IMR-90 (cell line): ENCODE data around the gene TCTA. TPM values are rescaled to one million over a fixed set of nuclear protein-coding genes. Genes with fewer than 3 reads are reported as not detected.
A peak's percentile ranks its signal among the peaks of the same experiment; 100 is the strongest.

Source experiments
- ATAC-seq: fragments of 200-7000 bp; cut with Tn5 transposase; 2 replicates; pipeline ENCODE4 v1.9.1; 2020; ENCODE audit warnings: low read depth, mild to moderate bottlenecking, moderate library complexity
- BruUV-seq: library from RNA; stranded (reverse); fragments of 400-500 nt; replicated peaks from 2 replicates; lab custom pipeline; 2021; lab: Mats Ljungman, UMichigan
- CTCF ChIA-PET: fragments of 300-600 bp; formaldehyde crosslinking; extraction: SDS; loops from one replicate; lab custom pipeline; 2021; ENCODE audit warnings: antibody characterized with exemption; lab: Yijun Ruan, JAX
- POLR2A ChIA-PET: fragments of 300-600 bp; sonication (Branson Sonifier 250); formaldehyde crosslinking; loops from one replicate; lab custom pipeline; 2022; ENCODE audit warnings: antibody characterized with exemption; ENCODE audit not compliant: unreplicated experiment; lab: Charles Lee
- DNase-seq: peaks from one replicate; pipeline ENCODE4 v3.0.0; 2013
- H2AFZ ChIP-seq: replicated peaks from 2 replicates; pipeline ENCODE3; 2013; ENCODE audit warnings: low read length, mild to moderate bottlenecking; ENCODE audit not compliant: poor library complexity
- H2AK5ac ChIP-seq: 2 replicates; pipeline ENCODE4 v1.6.1; 2013; ENCODE audit warnings: low read depth, low read length, inconsistent platforms
- H2AK9ac ChIP-seq: replicated peaks from 2 replicates; pipeline ENCODE3; 2013; ENCODE audit warnings: mild to moderate bottlenecking, low read depth, low read length, moderate library complexity; ENCODE audit not compliant: poor library complexity
- H2BK120ac ChIP-seq: 2 replicates; pipeline ENCODE4 v1.6.1; 2013; ENCODE audit warnings: low read depth, low read length, inconsistent platforms
- H2BK15ac ChIP-seq: 3 replicates; pipeline ENCODE4 v1.6.1; 2013; ENCODE audit warnings: low read depth, low read length, inconsistent platforms
- H2BK20ac ChIP-seq: 2 replicates; pipeline ENCODE4 v1.6.1; 2013; ENCODE audit warnings: low read depth, mild to moderate bottlenecking, inconsistent platforms, low read length, moderate library complexity
- H2BK5ac ChIP-seq: 2 replicates; pipeline ENCODE4 v1.6.1; 2013; ENCODE audit warnings: mild to moderate bottlenecking, low read depth, low read length, inconsistent platforms; ENCODE audit not compliant: poor library complexity, severe bottlenecking
- H3K14ac ChIP-seq: replicated peaks from 2 replicates; pipeline ENCODE4 v1.6.1; 2013; ENCODE audit warnings: low read depth, low read length, inconsistent platforms
- H3K18ac ChIP-seq: 2 replicates; pipeline ENCODE4 v1.6.1; 2013; ENCODE audit warnings: low read depth, low read length, control low read depth
- H3K23ac ChIP-seq: 2 replicates; pipeline ENCODE4 v1.6.1; 2013; ENCODE audit warnings: low read depth, low read length, inconsistent platforms
- H3K27ac ChIP-seq: 2 replicates; pipeline ENCODE4 v1.5.1; 2013; ENCODE audit warnings: mild to moderate bottlenecking, control low read depth, low read length; ENCODE audit not compliant: insufficient read depth
- H3K27me3 ChIP-seq: 2 replicates; pipeline ENCODE4 v1.6.1; 2013; ENCODE audit warnings: low read length; ENCODE audit not compliant: control insufficient read depth, insufficient read depth
- H3K36me3 ChIP-seq: 2 replicates; pipeline ENCODE4 v1.6.1; 2013; ENCODE audit warnings: low read length, mixed read lengths; ENCODE audit not compliant: control insufficient read depth, insufficient read depth
- H3K4ac ChIP-seq: 2 replicates; pipeline ENCODE4 v1.6.1; 2013; ENCODE audit warnings: low read depth, low read length, inconsistent platforms
- H3K4me1 ChIP-seq: 2 replicates; pipeline ENCODE4 v1.6.1; 2013; ENCODE audit warnings: low read length, mixed read lengths; ENCODE audit not compliant: control insufficient read depth, insufficient read depth
- H3K4me2 ChIP-seq: 2 replicates; pipeline ENCODE4 v1.6.1; 2013; ENCODE audit warnings: low read depth, mild to moderate bottlenecking, control low read depth, low read length, moderate library complexity
- H3K4me3 ChIP-seq: 2 replicates; pipeline ENCODE4 v1.5.1; 2013; ENCODE audit warnings: low read depth, mild to moderate bottlenecking, control low read depth, low read length, moderate library complexity; ENCODE audit not compliant: insufficient read depth
- H3K56ac ChIP-seq: 2 replicates; pipeline ENCODE4 v1.6.1; 2013; ENCODE audit warnings: low read length, inconsistent platforms; ENCODE audit not compliant: insufficient read depth; ENCODE audit errors: extremely low read depth
- H3K79me1 ChIP-seq, 2 experiments: 2 replicates each; pipeline ENCODE4 v1.6.1; 2013; ENCODE audit warnings: low read length in 2 of 2, inconsistent platforms in 1 of 2, low read depth in 1 of 2
- H3K9ac ChIP-seq: 2 replicates; pipeline ENCODE4 v1.6.1; 2013; ENCODE audit warnings: low read depth, low read length, control low read depth
- H3K9me1 ChIP-seq: 2 replicates; pipeline ENCODE4 v1.6.1; 2013; ENCODE audit warnings: low read length, inconsistent platforms; ENCODE audit not compliant: insufficient read depth
- H3K9me3 ChIP-seq: 2 replicates; pipeline ENCODE4 v1.6.1; 2013; ENCODE audit warnings: low read length; ENCODE audit not compliant: control insufficient read depth, insufficient read depth
- H4K20me1 ChIP-seq: 2 replicates; pipeline ENCODE4 v1.6.1; 2013; ENCODE audit warnings: low read length, inconsistent platforms; ENCODE audit not compliant: insufficient read depth
- H4K5ac ChIP-seq: 2 replicates; pipeline ENCODE4 v1.6.1; 2013; ENCODE audit warnings: mild to moderate bottlenecking, low read depth, low read length, control low read depth
- H4K8ac ChIP-seq, 2 experiments: 2 replicates each; pipeline ENCODE4 v1.6.1; 2013; ENCODE audit warnings: low read depth in 2 of 2, low read length in 2 of 2, control low read depth in 1 of 2, inconsistent platforms in 1 of 2
- H4K91ac ChIP-seq: 2 replicates; pipeline ENCODE4 v1.6.1; 2013; ENCODE audit warnings: low read depth, low read length, inconsistent platforms; ENCODE audit not compliant: insufficient read depth
- CEBPB ChIP-seq: IDR thresholded peaks from 2 replicates; pipeline ENCODE4 v1.6.1; 2012; ENCODE audit warnings: low read depth, low read length, improper control_type of control experiment
- CHD1 ChIP-seq: IDR thresholded peaks from 2 replicates; pipeline ENCODE4 v1.6.1; 2012; ENCODE audit warnings: low read depth, low read length, improper control_type of control experiment
- FOS ChIP-seq: fragments of 150-350 bp; IDR thresholded peaks from 2 replicates; pipeline ENCODE4 v1.6.1; 2016; ENCODE audit warnings: low read depth, low read length
- MXI1 ChIP-seq: IDR thresholded peaks from 2 replicates; pipeline ENCODE4 v1.6.1; 2012; ENCODE audit warnings: low read depth, mild to moderate bottlenecking, low read length, moderate library complexity, borderline replicate concordance
- POLR2A ChIP-seq: IDR thresholded peaks from 2 replicates; pipeline ENCODE4 v1.6.1; 2012; ENCODE audit warnings: mild to moderate bottlenecking, low read depth, low read length
- RCOR1 ChIP-seq: IDR thresholded peaks from 2 replicates; pipeline ENCODE4 v1.6.1; 2012; ENCODE audit warnings: mild to moderate bottlenecking, low read length, improper control_type of control experiment; ENCODE audit not compliant: insufficient replicate concordance
- WGBS, 2 experiments: methylation state at CpG; one replicate each; pipeline versions ENCODE4 v1.1.5 to v1.1.7; 2013; ENCODE audit warnings: missing lambda C conversion rate in 2 of 2; ENCODE audit not compliant: insufficient read length in 1 of 2; ENCODE audit errors: extremely low coverage in 2 of 2; 5-methylcytosine and 5-hydroxymethylcytosine counted together
- dilution Hi-C: fragments of 300-500 bp; cut with HindIII; formaldehyde crosslinking; loops from one replicate; pipeline ENCODE4 v1.14.3; 2018; ENCODE audit warnings: low sequenced_read_pairs; ENCODE audit not compliant: unreplicated experiment
- in situ Hi-C: fragments of 300-500 bp; cut with MboI; formaldehyde crosslinking; loops from 3 replicates; pipeline ENCODE4 v1.14.3; 2019; ENCODE audit warnings: low sequenced_read_pairs, inconsistent platforms, mixed read lengths
- intact Hi-C: fragments of 100-400 bp; cut with micrococcal nuclease; formaldehyde crosslinking; loops from 2 replicates; pipeline ENCODE4 v1.10.0; 2022
- polyA plus RNA-seq, 3 experiments: library from polyadenylated mRNA; depleted of rRNA; stranded (reverse); fragments of >200 nt; gene quantifications; 2 replicates each; pipeline ENCODE4 v1.2.3, GENCODE V29; 2012; ENCODE audit warnings: low replicate concordance in 1 of 3
- total RNA-seq: library from RNA; depleted of rRNA; stranded (reverse); fragments of >200 nt; gene quantifications from 2 replicates; pipeline ENCODE4 v1.2.3, GENCODE V29; 2012
- TF ChIP-seq, protein P1 (sequence below): conservative IDR thresholded peaks from 2 replicates; pipeline ENCODE4 v1.5.1; 2012; ENCODE audit warnings: mild to moderate bottlenecking, low read depth, low read length, improper control_type of control experiment
- TF ChIP-seq, protein P2 (sequence below): fragments of 150-350 bp; IDR thresholded peaks from 2 replicates; pipeline ENCODE4 v1.6.1; 2017; ENCODE audit warnings: mild to moderate bottlenecking, antibody characterized with exemption, low read length, low read depth

The TCTA gene
- total and polyA plus RNA-seq, 2 of the 4 experiments (the other 2 are of a cell fraction), result 15.1 to 46.6 TPM

DNA sequence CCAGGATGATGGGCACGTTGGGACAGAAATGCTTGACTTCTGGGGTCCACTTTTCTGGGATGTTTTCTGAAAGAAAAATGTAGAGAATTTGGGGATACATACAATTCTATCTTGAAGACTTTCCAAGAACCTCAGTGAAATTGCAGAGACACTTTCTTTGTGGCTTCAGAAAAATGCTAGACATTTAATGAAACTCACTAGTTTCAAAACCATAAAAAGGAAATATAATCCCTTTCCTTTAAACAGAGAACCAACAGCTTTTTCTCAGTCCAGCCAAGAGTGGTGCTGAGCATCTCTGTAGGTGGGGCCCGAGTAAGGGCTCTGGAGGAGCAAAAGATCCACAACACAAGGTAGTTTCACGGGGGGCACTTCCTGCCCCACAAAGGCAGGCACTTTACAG is 49.7 kb upstream of the TCTA start (continued):
- TF ChIP-seq, protein P1, sequence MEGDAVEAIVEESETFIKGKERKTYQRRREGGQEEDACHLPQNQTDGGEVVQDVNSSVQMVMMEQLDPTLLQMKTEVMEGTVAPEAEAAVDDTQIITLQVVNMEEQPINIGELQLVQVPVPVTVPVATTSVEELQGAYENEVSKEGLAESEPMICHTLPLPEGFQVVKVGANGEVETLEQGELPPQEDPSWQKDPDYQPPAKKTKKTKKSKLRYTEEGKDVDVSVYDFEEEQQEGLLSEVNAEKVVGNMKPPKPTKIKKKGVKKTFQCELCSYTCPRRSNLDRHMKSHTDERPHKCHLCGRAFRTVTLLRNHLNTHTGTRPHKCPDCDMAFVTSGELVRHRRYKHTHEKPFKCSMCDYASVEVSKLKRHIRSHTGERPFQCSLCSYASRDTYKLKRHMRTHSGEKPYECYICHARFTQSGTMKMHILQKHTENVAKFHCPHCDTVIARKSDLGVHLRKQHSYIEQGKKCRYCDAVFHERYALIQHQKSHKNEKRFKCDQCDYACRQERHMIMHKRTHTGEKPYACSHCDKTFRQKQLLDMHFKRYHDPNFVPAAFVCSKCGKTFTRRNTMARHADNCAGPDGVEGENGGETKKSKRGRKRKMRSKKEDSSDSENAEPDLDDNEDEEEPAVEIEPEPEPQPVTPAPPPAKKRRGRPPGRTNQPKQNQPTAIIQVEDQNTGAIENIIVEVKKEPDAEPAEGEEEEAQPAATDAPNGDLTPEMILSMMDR, result no peak
- TF ChIP-seq POLR2A (no peak), RCOR1 (no peak), MXI1 (no peak)

DNA sequence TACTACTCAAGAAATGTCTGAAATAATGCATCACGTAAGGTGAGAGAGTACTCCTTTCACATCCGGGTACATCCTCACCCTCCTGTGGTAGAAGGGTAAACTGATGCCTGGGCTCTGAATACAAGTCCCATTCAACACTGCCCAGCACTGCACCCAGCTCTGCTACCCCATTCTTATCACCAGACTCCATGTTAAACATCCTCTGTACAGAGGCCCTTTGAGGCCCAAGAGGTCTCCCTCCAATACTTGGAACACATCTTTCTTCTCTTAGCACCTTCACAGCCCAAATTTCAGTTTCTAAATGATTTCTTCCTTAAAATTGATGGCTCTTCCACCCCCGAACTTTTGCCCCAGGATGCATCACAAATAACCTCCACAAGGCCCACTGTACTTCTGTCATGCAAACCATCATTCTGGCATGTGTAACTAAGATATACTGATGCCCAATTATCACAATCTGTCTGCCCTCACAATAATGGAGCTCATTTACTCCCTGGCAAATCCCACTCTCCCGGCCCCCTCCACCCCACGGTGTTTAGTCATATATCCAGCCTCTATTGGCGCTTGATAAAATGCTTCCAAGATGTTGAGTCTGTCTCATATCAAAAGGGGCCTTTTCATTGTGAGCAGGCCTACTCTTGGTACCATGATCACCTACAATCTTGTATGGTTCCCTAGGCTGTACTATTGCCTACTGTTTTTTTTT is 41.5 kb upstream of the TCTA start:
- no peak for DNase-seq
- Histone ChIP-seq H3K36me3 (peaks cover 58% of the 10 kb centered on the region), H3K9me3 (no peaks in the 10 kb centered on the region), H3K23ac (peak overlapping the region; percentile 4; the same call in 1 of the 2 replicates), H2AFZ (no peak overlapping the region), H3K4ac (no peak overlapping the region), H4K20me1 (peaks cover 77% of the 10 kb centered on the region), H4K91ac (no peak overlapping the region), H3K27ac (no peak overlapping the region), H3K4me1 (no peaks in the 10 kb centered on the region), H3K79me1 (peaks cover 18 to 76% of the 10 kb centered on the region in 2 experiments), H2BK15ac (no peak overlapping the region), H2BK120ac (no peak overlapping the region), H3K4me2 (no peak overlapping the region), H4K8ac (no peak overlapping the region), H3K4me3 (no peak overlapping the region), H3K9me1 (peaks cover 12% of the 10 kb centered on the region), H3K14ac (no peak overlapping the region), H2AK5ac (no peak overlapping the region; the same call in 1 of the 2 replicates), H4K5ac (no peak overlapping the region), H2BK5ac (no peak overlapping the region), H3K18ac (no peak overlapping the region), H3K9ac (no peak overlapping the region), H2AK9ac (no peak overlapping the region), H3K56ac (no peak overlapping the region), H2BK20ac (no peak overlapping the region), H3K27me3 (no peaks in the 10 kb centered on the region)
- no TSS peak for BruUV-seq
- CTCF ChIA-PET, result no interaction called here
- ATAC-seq, result no peak
- intact Hi-C loops, result no loop called here
- dilution Hi-C loops, result no loop called here
- POLR2A ChIA-PET, result no interaction called here
- WGBS, 2 experiments, result 100% methylated on average over 2 of the region's 6 CpGs; no CpG with 5 or more reads in 1 of the 2 experiments
- in situ Hi-C loops, result no loop called here
- TF ChIP-seq CHD1, result no peak
- no peak for TF ChIP-seq RCOR1
- TF ChIP-seq MXI1, result no peak
- no peak for TF ChIP-seq FOS
- TF ChIP-seq POLR2A, result no peak
- TF ChIP-seq, protein P2, sequence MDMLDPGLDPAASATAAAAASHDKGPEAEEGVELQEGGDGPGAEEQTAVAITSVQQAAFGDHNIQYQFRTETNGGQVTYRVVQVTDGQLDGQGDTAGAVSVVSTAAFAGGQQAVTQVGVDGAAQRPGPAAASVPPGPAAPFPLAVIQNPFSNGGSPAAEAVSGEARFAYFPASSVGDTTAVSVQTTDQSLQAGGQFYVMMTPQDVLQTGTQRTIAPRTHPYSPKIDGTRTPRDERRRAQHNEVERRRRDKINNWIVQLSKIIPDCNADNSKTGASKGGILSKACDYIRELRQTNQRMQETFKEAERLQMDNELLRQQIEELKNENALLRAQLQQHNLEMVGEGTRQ, result no peak
- no peak for TF ChIP-seq CEBPB
